Panc1 (cell line): ENCODE results near the gene PPFIA1. TPM values are rescaled to one million over a fixed set of nuclear protein-coding genes. Genes with fewer than 3 reads are reported as not detected.

Experiments used
- ATAC-seq: fragments of 200-7000 bp; cut with Tn5 transposase; 2 replicates; pipeline ENCODE4 v1.9.1; 2020; ENCODE audit warnings: mild to moderate bottlenecking, moderate library complexity
- BruUV-seq: library from RNA; stranded (reverse); fragments of 400-500 nt; replicated peaks from 2 replicates; lab custom pipeline; 2021; lab: Mats Ljungman, UMichigan
- CTCF ChIA-PET: fragments of 300-600 bp; sonication (Branson Sonifier 250); formaldehyde crosslinking; loops from one replicate; lab custom pipeline; 2022; ENCODE audit warnings: antibody characterized with exemption; lab: Charles Lee
- POLR2A ChIA-PET: fragments of 300-600 bp; sonication (Branson Sonifier 250); formaldehyde crosslinking; loops from one replicate; lab custom pipeline; 2022; ENCODE audit warnings: antibody characterized with exemption; lab: Charles Lee
- DNase-seq: peaks from one replicate; pipeline ENCODE4 v3.0.0-alpha.2; 2010; ENCODE audit warnings: low read depth, low spot score
- H3K27ac ChIP-seq: 2 replicates; pipeline ENCODE4 v1.5.1; 2011; ENCODE audit warnings: mild to moderate bottlenecking, low read length, inconsistent platforms
- H3K27me3 ChIP-seq: fragments of 200-500 bp; sonication (Bioruptor generic); 2 replicates; pipeline ENCODE4 v1.6.0; 2014; ENCODE audit warnings: low read length, inconsistent platforms; ENCODE audit not compliant: control insufficient read depth, insufficient read depth
- H3K36me3 ChIP-seq: fragments of 200-500 bp; sonication (Bioruptor generic); 2 replicates; pipeline ENCODE4 v1.5.1; 2014; ENCODE audit warnings: inconsistent platforms, mild to moderate bottlenecking, low read length, moderate library complexity; ENCODE audit not compliant: control insufficient read depth, insufficient read depth
- H3K4me1 ChIP-seq: 2 replicates; pipeline ENCODE4 v1.5.1; 2011; ENCODE audit warnings: inconsistent platforms, mild to moderate bottlenecking, low read length, moderate library complexity; ENCODE audit not compliant: control insufficient read depth, insufficient read depth
- H3K4me3 ChIP-seq, 2 experiments: 2 replicates each; pipeline ENCODE4 v1.5.1; 2011 to 2012; ENCODE audit warnings: low read depth in 2 of 2, low read length in 2 of 2, mild to moderate bottlenecking in 2 of 2, inconsistent platforms in 1 of 2, moderate library complexity in 1 of 2
- H3K9me3 ChIP-seq: fragments of 200-500 bp; sonication (Bioruptor generic); 2 replicates; pipeline ENCODE4 v1.5.1; 2014; ENCODE audit warnings: low read depth, mild to moderate bottlenecking, inconsistent platforms, low read length, moderate library complexity; ENCODE audit not compliant: control insufficient read depth, insufficient read depth
- CTCF ChIP-seq: fragments of 450-650 bp; IDR thresholded peaks from 2 replicates; pipeline ENCODE4 v1.5.1; 2017; ENCODE audit warnings: mild to moderate bottlenecking
- POLR2AphosphoS5 ChIP-seq: IDR thresholded peaks from 2 replicates; pipeline ENCODE4 v1.6.1; 2012; ENCODE audit warnings: mild to moderate bottlenecking, low read depth, low read length, moderate library complexity
- REST ChIP-seq, 2 experiments: IDR thresholded peaks; 2 replicates each; pipeline ENCODE4 v1.6.1; 2011 to 2012; ENCODE audit warnings: low read depth in 2 of 2, control low read depth in 1 of 2, low read length in 1 of 2, mild to moderate bottlenecking in 1 of 2, moderate library complexity in 1 of 2; ENCODE audit not compliant: insufficient read depth in 1 of 2
- SIN3A ChIP-seq: IDR thresholded peaks from 2 replicates; pipeline ENCODE4 v1.6.1; 2012; ENCODE audit warnings: low read depth, mild to moderate bottlenecking, low read length, moderate library complexity, borderline replicate concordance; ENCODE audit not compliant: insufficient read depth
- TCF7L2 ChIP-seq: IDR thresholded peaks from 2 replicates; pipeline ENCODE4 v1.6.1; 2011; ENCODE audit warnings: mild to moderate bottlenecking, low read depth, low read length, inconsistent platforms
- in situ Hi-C: cut with HindIII; loops from 2 replicates; pipeline ENCODE4 v1.10.0; 2016; ENCODE audit warnings: low sequenced_read_pairs, low pct_unique_long_range_greater_than_20kb
- intact Hi-C: fragments of 100-400 bp; cut with micrococcal nuclease; formaldehyde crosslinking; loops from one replicate; pipeline ENCODE4 v1.10.0; 2022; ENCODE audit not compliant: unreplicated experiment
- total RNA-seq: library from RNA; stranded (reverse); gene quantifications from one replicate; pipeline ENCODE4 v1.2.1, GENCODE V29; 2021; ENCODE audit not compliant: unreplicated experiment

Gene PPFIA1
- total RNA-seq, 1 experiment from 2014 or later: 101 TPM

- no TSS peak for BruUV-seq
- no peak for ATAC-seq
- Histone ChIP-seq H3K9me3 (no peaks in the 10 kb centered on the region), H3K4me3 (no peak overlapping the region), H3K27ac (no peak overlapping the region), H3K36me3 (peaks cover 26% of the 10 kb centered on the region), H3K27me3 (no peaks in the 10 kb centered on the region), H3K4me1 (no peaks in the 10 kb centered on the region)
- intact Hi-C loops (no loop called here), in situ Hi-C loops (no loop called here)
- CTCF ChIA-PET: no interaction called here
- POLR2A ChIA-PET: no interaction called here
- TF ChIP-seq TCF7L2 (no peak), POLR2AphosphoS5 (no peak)
- DNase-seq: no peak
Observed at GRCh38 chr11:70376621-70377020, 106.1 kb downstream of the PPFIA1 start.

- intact Hi-C loops (no loop called here), in situ Hi-C loops (no loop called here)
- TF ChIP-seq REST (IDR thresholded peaks at IDR 0.05; ENCODE audit: insufficient read depth in 1 of 2, low read depth in 2 of 2, low read length in 1 of 2): no peak
- no peaks in the 10 kb centered on the region for H3K9me3 ChIP-seq
- no peak overlapping the region for H3K27ac ChIP-seq
- ChIA-PET CTCF (no interaction called here), POLR2A (no interaction called here)
- no peaks in the 10 kb centered on the region for H3K27me3 ChIP-seq
- H3K4me1 ChIP-seq: no peaks in the 10 kb centered on the region
- no peak for DNase-seq
- no peak for ATAC-seq
- H3K36me3 ChIP-seq: peaks cover 20% of the 10 kb centered on the region
- H3K4me3 ChIP-seq: no peak overlapping the region
- BruUV-seq: no TSS peak
Observed at GRCh38 chr11:70377645-70378044, 107.2 kb downstream of the PPFIA1 start.

GRCh38 chr11:70378506-70379134, 108.1 kb downstream of the PPFIA1 start:
- Histone ChIP-seq H3K36me3 (peaks cover 24% of the 10 kb centered on the region), H3K4me1 (no peaks in the 10 kb centered on the region), H3K27ac (no peak overlapping the region), H3K27me3 (no peaks in the 10 kb centered on the region), H3K4me3 (no peak overlapping the region), H3K9me3 (no peaks in the 10 kb centered on the region)
- ChIA-PET POLR2A (interaction anchor here (0.7 kb wide), 1 partner anchor 138 kb away, joined by 6 read pairs; no protein-coding TSS in a partner anchor), CTCF (interaction anchor here (1.1 kb wide), 1 partner anchor 11 kb away, joined by 3 read pairs; no protein-coding TSS in a partner anchor)
- in situ Hi-C loops: no loop called here
- peak; percentile 63 for ATAC-seq
- DNase-seq: no peak
- TF ChIP-seq SIN3A (no peak), REST (IDR thresholded peaks at IDR 0.05; ENCODE audit: insufficient read depth in 1 of 2, low read depth in 2 of 2, low read length in 1 of 2) (no peak), CTCF (no peak), TCF7L2 (no peak), POLR2AphosphoS5 (no peak)
- intact Hi-C loops: no loop called here
- BruUV-seq: TSS peak; percentile 12
